Peyer's patch (tissue), 4 donors: ENCODE results near the gene ANO6.

ENCODE experiments used
- POLR2A ChIP-seq, 2 donors: fragments of 450-650 bp; IDR thresholded peaks; one replicate each; pipeline ENCODE4 v1.5.1; 2017; ENCODE audit warnings: antibody characterized with exemption in 2 of 2, mild to moderate bottlenecking in 2 of 2, moderate library complexity in 2 of 2
- TF ChIP-seq, protein P1 (sequence below), 6 experiments: fragments of 450-650 bp in 4 of 6; fragments of 200-600 bp in 2 of 6; sonication (generic) in 1 of 6; IDR thresholded peaks; one replicate each; pipeline ENCODE4 v1.5.1; 2017 to 2019; ENCODE audit warnings: antibody characterized with exemption in 6 of 6, mild to moderate bottlenecking in 3 of 6, moderate library complexity in 1 of 6

DNA sequence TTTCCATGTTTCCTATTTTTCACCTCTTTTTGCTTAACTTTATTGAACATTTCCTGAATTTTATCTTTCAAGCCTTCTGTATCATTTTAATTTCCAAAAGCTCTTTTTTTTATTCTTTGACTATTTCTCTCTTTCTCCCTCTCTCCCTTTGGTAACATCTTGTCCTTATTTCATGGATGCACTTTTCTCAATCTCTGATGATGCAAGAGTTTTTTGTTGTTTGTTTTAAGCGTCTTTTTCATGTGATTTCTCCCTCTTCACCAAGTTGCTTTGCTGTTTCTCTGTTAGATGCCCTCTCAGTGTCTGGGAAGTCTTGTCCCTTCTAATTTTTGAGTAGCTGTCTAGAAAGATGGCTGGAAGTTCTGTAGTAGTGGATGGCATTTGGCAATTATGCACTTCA is 62.6 kb downstream of the ANO6 start:
- TF ChIP-seq POLR2A (IDR thresholded peaks at IDR 0.05) = no peak
- TF ChIP-seq, protein P1, sequence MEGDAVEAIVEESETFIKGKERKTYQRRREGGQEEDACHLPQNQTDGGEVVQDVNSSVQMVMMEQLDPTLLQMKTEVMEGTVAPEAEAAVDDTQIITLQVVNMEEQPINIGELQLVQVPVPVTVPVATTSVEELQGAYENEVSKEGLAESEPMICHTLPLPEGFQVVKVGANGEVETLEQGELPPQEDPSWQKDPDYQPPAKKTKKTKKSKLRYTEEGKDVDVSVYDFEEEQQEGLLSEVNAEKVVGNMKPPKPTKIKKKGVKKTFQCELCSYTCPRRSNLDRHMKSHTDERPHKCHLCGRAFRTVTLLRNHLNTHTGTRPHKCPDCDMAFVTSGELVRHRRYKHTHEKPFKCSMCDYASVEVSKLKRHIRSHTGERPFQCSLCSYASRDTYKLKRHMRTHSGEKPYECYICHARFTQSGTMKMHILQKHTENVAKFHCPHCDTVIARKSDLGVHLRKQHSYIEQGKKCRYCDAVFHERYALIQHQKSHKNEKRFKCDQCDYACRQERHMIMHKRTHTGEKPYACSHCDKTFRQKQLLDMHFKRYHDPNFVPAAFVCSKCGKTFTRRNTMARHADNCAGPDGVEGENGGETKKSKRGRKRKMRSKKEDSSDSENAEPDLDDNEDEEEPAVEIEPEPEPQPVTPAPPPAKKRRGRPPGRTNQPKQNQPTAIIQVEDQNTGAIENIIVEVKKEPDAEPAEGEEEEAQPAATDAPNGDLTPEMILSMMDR (IDR thresholded peaks at IDR 0.05) = no peak
